ENCODE measurements around the gene CDHR3. TPM values are rescaled to one million over a fixed set of nuclear protein-coding genes. Genes with fewer than 3 reads are reported as not detected.

The CDHR3 gene
- total and polyA plus RNA-seq, 2 of the 8 experiments (the other 6 are each of a cell fraction or from before 2014, with no cell fraction given) = 6.4 to 6.8 TPM

DNA sequence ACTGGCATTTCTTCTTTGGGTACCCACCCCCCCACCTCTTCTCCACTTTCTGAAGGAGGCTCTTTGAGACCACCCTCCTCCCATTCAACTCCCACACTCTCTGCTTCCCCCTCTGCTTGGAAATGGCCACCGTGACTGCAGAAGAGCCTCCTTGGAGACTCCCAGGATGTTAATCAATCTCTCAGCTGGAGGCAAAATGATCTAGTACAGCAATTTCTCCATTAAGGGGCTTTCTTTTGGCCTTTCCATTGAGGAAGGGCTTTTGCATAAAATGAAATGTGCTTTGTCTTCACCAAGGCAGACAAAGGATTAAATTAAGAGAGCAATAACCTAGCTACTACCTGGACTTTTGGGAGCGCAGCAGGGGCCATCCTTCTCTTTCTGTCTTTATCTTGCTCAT, 26.1 kb downstream of the CDHR3 start:
- H2BK20ac ChIP-seq (ENCODE audit: low read length) = 0 out of 2 replicates have a peak overlapping the region, but pooled peaks have one; percentile 76
- no peak overlapping the region for H3K9ac ChIP-seq (replicated peaks in 1 of 4; ENCODE audit: extremely low read depth in 1 of 4, low read depth in 3 of 4, low read length in 3 of 4)
- DNase-seq (ENCODE audit: low read depth in 1 of 2, low spot score in 2 of 2) (no peak), FAIRE-seq (no peak)
- POLR2A ChIA-PET (ENCODE audit: partially characterized antibody) = interaction anchor here (1.4 to 1.9 kb wide), 2 partner anchors 10 to 34 kb away, joined by 3 to 4 read pairs; no protein-coding TSS in a partner anchor
- peak overlapping the region; percentile 36 for H2BK120ac ChIP-seq (replicated peaks; ENCODE audit: low read depth, low read length)
- no peak overlapping the region for H2AFZ ChIP-seq (ENCODE audit: low read length)
- no peaks in the 10 kb centered on the region for H3K27me3 ChIP-seq (replicated peaks in 1 of 4; ENCODE audit: control insufficient read depth in 3 of 4, extremely low read depth in 1 of 4, insufficient read depth in 3 of 4, low read length in 3 of 4)
- H3K79me2 ChIP-seq (ENCODE audit: control insufficient read depth in 1 of 2, insufficient read depth in 2 of 2, low read length in 2 of 2) = no peaks in the 10 kb centered on the region
- H3K4me3 ChIP-seq (ENCODE audit: extremely low read depth in 1 of 4, insufficient read depth in 2 of 4, low read depth in 3 of 4, low read length in 4 of 4) = no peak overlapping the region
- no peaks in the 10 kb centered on the region for H4K20me1 ChIP-seq (replicated peaks in 1 of 2; ENCODE audit: control insufficient read depth in 1 of 2, insufficient read depth in 2 of 2, low read length in 2 of 2)
- peaks cover 11 to 39% (median 34%) of the 10 kb centered on the region in 4 experiments; a peak in 6 of 7 replicates for H3K4me1 ChIP-seq (replicated peaks in 1 of 4; ENCODE audit: control insufficient read depth in 3 of 4, insufficient read depth in 4 of 4, low read length in 3 of 4)
- H3K9me3 ChIP-seq (ENCODE audit: insufficient read depth in 2 of 2, low read depth in 1 of 2, low read length in 1 of 2) = no peaks in the 10 kb centered on the region
- CTCF ChIA-PET (ENCODE audit: partially characterized antibody) = interaction anchor here (0.9 to 4.2 kb wide), 19 partner anchors 10 to 336 kb away, joined by 3 to 32 read pairs (median 6); no protein-coding TSS in a partner anchor
- H2BK12ac ChIP-seq (ENCODE audit: low read depth, low read length) = no peak overlapping the region
- WGBS, 2 experiments (ENCODE audit: extremely low coverage in 1 of 2, insufficient coverage in 1 of 2, insufficient read length in 1 of 2, insufficient replicate concordance in 2 of 2, low coverage in 1 of 2, low lambda C conversion rate in 2 of 2, missing lambda C conversion rate in 1 of 2) = 50% methylated on average over 2 of the region's 2 CpGs; no CpG with 5 or more reads in 1 of the 2 experiments
- H3K4me2 ChIP-seq (ENCODE audit: insufficient read depth in 1 of 2, low read depth in 2 of 2, low read length in 2 of 2) = peak overlapping the region in 1 of 2 experiments; percentile 12; a peak in 2 of 4 replicates
- H3K56ac ChIP-seq (replicated peaks; ENCODE audit: insufficient read length, low read depth, low read length) = no peak overlapping the region
- H2AK5ac ChIP-seq (ENCODE audit: low read depth, low read length) = no peak overlapping the region
- no peak overlapping the region for H3K27ac ChIP-seq (ENCODE audit: low read depth, low read length)
- H3K14ac ChIP-seq (ENCODE audit: insufficient read length) = no peak overlapping the region
- peak overlapping the region; percentile 32 for H4K91ac ChIP-seq (replicated peaks; ENCODE audit: insufficient read length, low read length)
- H3K79me1 ChIP-seq (ENCODE audit: low read depth, low read length) = no peaks in the 10 kb centered on the region
- H4K5ac ChIP-seq (ENCODE audit: insufficient read length, low read depth, low read length) = no peak overlapping the region
- no peak overlapping the region for H3K4ac ChIP-seq (replicated peaks; ENCODE audit: insufficient read length, low read depth, low read length)
- H3K18ac ChIP-seq (ENCODE audit: extremely low read depth, low read length) = peak overlapping the region; percentile 4; the same call in 1 of the 2 replicates
- H4K8ac ChIP-seq (ENCODE audit: extremely low read depth, insufficient read depth, low read length) = no peak overlapping the region
- no peak overlapping the region for H3K23ac ChIP-seq (ENCODE audit: insufficient read length)
- no peak overlapping the region; the same call in 1 of the 2 replicates for H2BK15ac ChIP-seq (ENCODE audit: low read length)
- no peaks in the 10 kb centered on the region for H3K36me3 ChIP-seq (ENCODE audit: control insufficient read depth in 2 of 4, insufficient read depth in 4 of 4, low read length in 3 of 4)
- no peaks in the 10 kb centered on the region for H3K23me2 ChIP-seq (ENCODE audit: low read depth, low read length)
- no peak overlapping the region for H2BK5ac ChIP-seq (ENCODE audit: low read depth, low read length)
- no peak for TF ChIP-seq TAF1 (IDR thresholded peaks at IDR 0.05; ENCODE audit: low read depth, low read length)
- TF ChIP-seq BCL11A (IDR thresholded peaks at IDR 0.05; ENCODE audit: low read depth in 2 of 2, low read length in 2 of 2) = no peak
- TF ChIP-seq CHD2 (IDR thresholded peaks at IDR 0.05; ENCODE audit: low read length) = no peak
- no peak for TF ChIP-seq ASH2L (IDR thresholded peaks at IDR 0.05; ENCODE audit: low read length)
- TF ChIP-seq CEBPB (IDR thresholded peaks at IDR 0.05; ENCODE audit: low read depth, low read length) = no peak
- no peak for TF ChIP-seq EP300 (IDR thresholded peaks at IDR 0.05; ENCODE audit: borderline replicate concordance in 1 of 2, low read depth in 2 of 2, low read length in 2 of 2)
- TF ChIP-seq, protein P1, sequence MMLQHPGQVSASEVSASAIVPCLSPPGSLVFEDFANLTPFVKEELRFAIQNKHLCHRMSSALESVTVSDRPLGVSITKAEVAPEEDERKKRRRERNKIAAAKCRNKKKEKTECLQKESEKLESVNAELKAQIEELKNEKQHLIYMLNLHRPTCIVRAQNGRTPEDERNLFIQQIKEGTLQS (IDR thresholded peaks at IDR 0.05; ENCODE audit: insufficient read depth, low read depth, low read length) = no peak
- TF ChIP-seq SRF (IDR thresholded peaks at IDR 0.05; ENCODE audit: low read depth, low read length) = no peak
- TF ChIP-seq TEAD4 (IDR thresholded peaks at IDR 0.05; ENCODE audit: low read depth, low read length) = no peak
- TF ChIP-seq KDM1A (IDR thresholded peaks at IDR 0.05; ENCODE audit: borderline replicate concordance, low read length) = no peak
- TF ChIP-seq JUN (IDR thresholded peaks at IDR 0.05; ENCODE audit: low read depth, low read length) = no peak
- TF ChIP-seq POU5F1 (IDR thresholded peaks at IDR 0.05; ENCODE audit: low read depth, low read length) = no peak
- no peak for TF ChIP-seq SIN3A (conservative IDR thresholded peaks at IDR 0.05 in 1 of 2, IDR thresholded peaks at IDR 0.05 in 1 of 2; ENCODE audit: low read depth in 1 of 2, low read length in 2 of 2)
